Mesothelial cell of epicardium (in vitro differentiated cells): ENCODE results near the gene GPR61. TPM values are rescaled to one million over a fixed set of nuclear protein-coding genes. Genes with fewer than 3 reads are reported as not detected.
A peak's percentile ranks its signal among the peaks of the same experiment; 100 is the strongest.

Experiments used
- DNase-seq, 2 experiments: peaks; one replicate each; pipeline ENCODE4 v3.0.0; 2021; ENCODE audit warnings: low spot score in 2 of 2; ENCODE audit not compliant: unreplicated experiment in 2 of 2
- H3K27ac Mint-ChIP-seq: 2 replicates; pipeline ENCODE4 v1.8.0; 2021; ENCODE audit warnings: mixed read lengths
- H3K27me3 Mint-ChIP-seq: 2 replicates; pipeline ENCODE4 v1.8.0; 2021; ENCODE audit warnings: low read depth, mixed read lengths
- H3K36me3 Mint-ChIP-seq: 2 replicates; pipeline ENCODE4 v1.8.0; 2021; ENCODE audit warnings: mixed read lengths
- H3K4me1 Mint-ChIP-seq: 2 replicates; pipeline ENCODE4 v1.8.0; 2021; ENCODE audit warnings: mixed read lengths
- H3K4me3 Mint-ChIP-seq: 2 replicates; pipeline ENCODE4 v1.8.0; 2021; ENCODE audit warnings: mild to moderate bottlenecking, moderate library complexity, mixed read lengths
- H3K9me3 Mint-ChIP-seq: 2 replicates; pipeline ENCODE4 v1.8.0; 2021; ENCODE audit warnings: mixed read lengths
- total RNA-seq: library from RNA; stranded (reverse); gene quantifications from 3 replicates; pipeline ENCODE4 v1.2.1, GENCODE V29; 2021
- TF ChIP-seq, protein P1 (sequence below): fragments of 200-600 bp; sonication (generic); IDR thresholded peaks from one replicate; pipeline ENCODE4 v1.5.0; 2021; ENCODE audit warnings: antibody characterized with exemption; ENCODE audit not compliant: unreplicated experiment

Gene GPR61
- total RNA-seq, 1 donor from 2014 or later: not detected

DNA sequence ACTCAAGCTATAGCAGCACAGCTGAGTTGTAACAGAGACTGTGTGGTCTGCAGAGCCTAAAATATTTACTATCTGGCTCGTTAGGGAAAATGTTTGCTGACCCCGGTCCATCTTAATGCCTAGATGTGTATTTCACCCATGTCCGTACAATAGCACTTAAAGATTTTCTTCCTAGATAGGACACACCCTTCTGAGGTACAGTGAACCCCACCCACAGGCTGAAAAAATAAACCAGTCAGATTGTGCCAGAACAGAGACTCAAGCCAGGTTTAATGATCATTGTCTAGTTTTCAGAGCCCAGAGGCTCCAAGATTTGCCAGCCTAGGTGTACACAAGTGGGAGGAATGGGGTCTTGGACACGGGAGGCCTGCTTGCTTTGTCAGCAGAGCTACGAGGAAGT, 35.7 kb upstream of the GPR61 start:
- no peaks in the 10 kb centered on the region for H3K9me3 Mint-ChIP-seq
- H3K27me3 Mint-ChIP-seq: peaks cover 4% of the 10 kb centered on the region
- no peak overlapping the region for H3K27ac Mint-ChIP-seq
- no peak for DNase-seq
- no peak overlapping the region for H3K4me3 Mint-ChIP-seq
- no peaks in the 10 kb centered on the region for H3K36me3 Mint-ChIP-seq
- TF ChIP-seq, protein P1, sequence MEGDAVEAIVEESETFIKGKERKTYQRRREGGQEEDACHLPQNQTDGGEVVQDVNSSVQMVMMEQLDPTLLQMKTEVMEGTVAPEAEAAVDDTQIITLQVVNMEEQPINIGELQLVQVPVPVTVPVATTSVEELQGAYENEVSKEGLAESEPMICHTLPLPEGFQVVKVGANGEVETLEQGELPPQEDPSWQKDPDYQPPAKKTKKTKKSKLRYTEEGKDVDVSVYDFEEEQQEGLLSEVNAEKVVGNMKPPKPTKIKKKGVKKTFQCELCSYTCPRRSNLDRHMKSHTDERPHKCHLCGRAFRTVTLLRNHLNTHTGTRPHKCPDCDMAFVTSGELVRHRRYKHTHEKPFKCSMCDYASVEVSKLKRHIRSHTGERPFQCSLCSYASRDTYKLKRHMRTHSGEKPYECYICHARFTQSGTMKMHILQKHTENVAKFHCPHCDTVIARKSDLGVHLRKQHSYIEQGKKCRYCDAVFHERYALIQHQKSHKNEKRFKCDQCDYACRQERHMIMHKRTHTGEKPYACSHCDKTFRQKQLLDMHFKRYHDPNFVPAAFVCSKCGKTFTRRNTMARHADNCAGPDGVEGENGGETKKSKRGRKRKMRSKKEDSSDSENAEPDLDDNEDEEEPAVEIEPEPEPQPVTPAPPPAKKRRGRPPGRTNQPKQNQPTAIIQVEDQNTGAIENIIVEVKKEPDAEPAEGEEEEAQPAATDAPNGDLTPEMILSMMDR: no peak
- H3K4me1 Mint-ChIP-seq: peaks cover 22% of the 10 kb centered on the region

DNA sequence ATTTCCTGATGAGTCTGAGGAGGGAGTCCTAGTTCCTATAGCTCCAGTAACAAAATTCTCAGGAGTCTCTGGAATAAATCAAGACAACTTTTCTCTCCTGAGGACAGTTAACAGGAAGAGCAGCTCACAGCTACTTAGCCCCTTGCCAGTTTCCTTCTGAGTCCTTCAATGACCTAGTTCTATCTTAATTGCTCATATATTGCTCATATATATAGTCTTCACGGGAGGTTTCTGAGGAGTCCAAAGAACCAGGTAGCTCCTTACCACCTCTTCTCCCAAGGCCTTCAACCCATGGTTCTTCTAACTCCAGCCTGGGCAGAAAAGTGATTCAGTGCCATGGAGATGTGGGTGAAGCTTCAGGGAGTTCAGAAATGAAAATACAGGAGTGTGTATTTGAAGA, 34.7 kb upstream of the GPR61 start:
- no peaks in the 10 kb centered on the region for H3K36me3 Mint-ChIP-seq
- H3K9me3 Mint-ChIP-seq: no peaks in the 10 kb centered on the region
- TF ChIP-seq, protein P1: no peak
- peaks cover 28% of the 10 kb centered on the region for H3K4me1 Mint-ChIP-seq
- no peak overlapping the region for H3K4me3 Mint-ChIP-seq
- DNase-seq: no peak
- peaks cover 6% of the 10 kb centered on the region for H3K27me3 Mint-ChIP-seq
- no peak overlapping the region for H3K27ac Mint-ChIP-seq

DNA sequence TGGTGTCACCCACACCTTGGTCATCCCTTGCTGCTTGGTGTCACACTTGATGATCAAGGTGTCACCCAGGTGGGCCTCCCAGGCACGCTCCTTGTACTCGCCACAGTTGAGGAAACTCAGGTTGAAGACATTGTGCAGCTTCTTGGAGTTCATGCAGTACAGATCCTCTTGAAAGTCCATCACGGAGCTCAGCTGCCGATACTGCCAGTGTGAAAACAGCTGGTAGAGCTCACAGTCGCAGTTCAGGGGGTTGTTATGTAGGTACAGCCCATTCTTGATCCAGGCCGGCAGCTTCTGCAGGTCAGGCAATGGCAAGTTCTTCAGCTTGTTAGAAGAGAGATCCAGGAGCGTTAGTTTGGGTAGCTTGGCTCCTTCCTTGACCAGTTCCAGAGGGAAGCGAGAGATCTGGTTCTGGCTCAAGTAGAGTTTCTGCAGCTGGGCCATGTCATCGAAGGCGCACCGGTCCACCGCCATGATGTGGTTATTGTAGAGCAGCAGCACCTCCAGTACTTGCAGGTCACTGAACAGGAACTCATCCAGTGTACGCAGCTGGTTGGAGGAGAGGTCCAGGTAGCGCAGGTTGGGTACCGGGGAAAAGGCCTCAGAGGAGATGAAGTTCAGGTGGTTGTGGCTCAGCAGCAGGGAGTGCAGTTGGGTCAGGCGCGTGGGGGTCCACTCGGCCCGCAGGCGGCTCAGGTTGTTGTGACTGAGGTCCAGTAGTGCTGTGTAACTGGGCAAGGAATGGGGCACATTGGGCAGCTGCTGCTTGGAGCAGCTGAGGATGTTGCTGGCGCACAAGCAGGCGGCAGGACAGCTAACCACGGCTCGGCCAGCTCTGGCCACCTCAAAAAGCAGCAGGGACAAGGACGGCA, 31.4 kb upstream of the GPR61 start:
- Mint-ChIP-seq H3K4me1 (peaks cover 15% of the 10 kb centered on the region), H3K27me3 (peaks cover 31% of the 10 kb centered on the region), H3K27ac (peak overlapping the region; percentile 10), H3K9me3 (no peaks in the 10 kb centered on the region), H3K4me3 (peak overlapping the region; percentile 76), H3K36me3 (no peaks in the 10 kb centered on the region)
- DNase-seq: no peak
- TF ChIP-seq, protein P1: no peak

DNA sequence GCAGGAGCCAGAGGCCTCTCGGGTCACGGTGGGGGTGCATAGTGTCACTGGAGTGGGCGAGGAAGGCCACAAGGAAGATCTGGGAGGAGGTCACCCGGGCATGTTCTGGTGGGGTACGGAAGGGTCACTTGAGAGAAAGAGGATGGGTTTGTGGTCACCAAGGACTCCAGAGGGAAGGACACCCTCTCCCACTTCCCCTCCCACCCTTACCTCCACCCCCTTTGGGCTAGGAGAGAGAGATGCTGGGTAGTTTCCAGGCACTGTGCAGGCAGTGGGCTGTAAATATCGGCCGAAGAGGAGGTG, 30.8 kb upstream of the GPR61 start:
- Mint-ChIP-seq H3K4me1 (peaks cover 15% of the 10 kb centered on the region), H3K27me3 (peaks cover 33% of the 10 kb centered on the region), H3K27ac (peak overlapping the region; percentile 10), H3K9me3 (no peaks in the 10 kb centered on the region), H3K36me3 (no peaks in the 10 kb centered on the region), H3K4me3 (peak overlapping the region; percentile 76)
- TF ChIP-seq, protein P1: no peak
- no peak for DNase-seq

DNA sequence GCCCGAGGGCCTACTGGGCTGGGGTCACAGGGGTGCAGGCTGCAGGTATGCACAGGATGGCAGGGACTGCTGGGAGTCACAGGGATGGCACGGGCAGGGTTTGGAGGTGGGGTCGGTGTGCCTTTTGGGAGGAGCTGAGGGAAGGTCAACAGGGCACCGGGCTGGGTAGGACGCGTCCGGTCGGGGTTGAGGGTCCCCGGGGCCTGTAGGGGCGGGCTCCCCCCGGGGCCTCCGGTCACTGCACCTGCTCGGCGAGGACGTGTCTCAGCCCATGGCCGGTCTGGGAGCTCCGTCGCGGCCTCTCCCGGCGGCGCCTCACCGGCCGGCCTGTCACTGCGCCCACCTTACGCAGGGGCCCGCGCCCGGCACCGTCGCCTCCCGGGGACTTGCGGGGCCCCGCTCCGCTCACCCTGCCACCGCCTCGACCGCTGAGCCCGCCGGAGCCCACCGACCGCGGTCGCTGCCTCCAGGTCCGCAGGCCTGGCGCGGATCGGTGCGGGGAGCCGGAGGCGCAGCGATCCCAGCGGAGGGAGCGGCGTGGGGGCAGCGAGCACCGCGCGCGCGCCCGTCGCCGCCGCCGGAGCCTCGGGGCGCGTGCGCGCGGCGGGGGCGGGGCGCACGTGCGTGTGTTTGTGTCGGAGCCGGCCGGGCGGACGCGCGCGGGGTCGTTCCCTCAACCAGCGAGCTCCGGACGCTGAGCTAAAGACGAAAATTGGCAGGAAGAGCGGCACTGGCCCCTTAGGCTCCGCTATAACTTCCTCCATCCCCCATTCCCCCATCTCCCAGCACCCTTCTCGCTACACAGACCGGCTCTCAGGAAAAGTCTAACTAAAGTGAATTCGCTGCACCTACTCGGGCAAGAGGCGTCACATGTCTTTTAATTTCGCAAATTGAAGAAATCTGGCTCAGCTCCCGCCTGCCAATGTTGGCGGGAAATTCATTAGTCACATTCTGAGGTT, 30.2 kb upstream of the GPR61 start, which contains the start of gene AMIGO1:
TSS of gene AMIGO1 (minus strand) at position 552 of the 959 bp plus-strand sequence. CDS start 815 bp downstream, outside the sequence.
- TF ChIP-seq, protein P1: no peak
- H3K27ac Mint-ChIP-seq: peak within 1 kb of the TSS; percentile 64
- H3K36me3 Mint-ChIP-seq: no peaks in the 10 kb centered on the region
- H3K9me3 Mint-ChIP-seq: no peaks in the 10 kb centered on the region
- H3K4me3 Mint-ChIP-seq: peak within 1 kb of the TSS; percentile 77
- peak; percentile 61 to 77 for DNase-seq
- peaks cover 15% of the 10 kb centered on the region for H3K4me1 Mint-ChIP-seq
- peaks cover 33% of the 10 kb centered on the region for H3K27me3 Mint-ChIP-seq
